DOHH2 (cell line): Measurements from ENCODE around the gene MAZ.

Experiments
- EZH2phosphoT487 ChIP-seq: fragments of 200-600 bp; sonication (generic); IDR thresholded peaks from 2 replicates; pipeline ENCODE4 v1.6.1; 2017; ENCODE audit warnings: borderline replicate concordance, mild to moderate bottlenecking, antibody characterized with exemption, low read length, moderate library complexity, mixed read lengths
- TF ChIP-seq, protein P1 (sequence below): fragments of 200-600 bp; sonication (generic); IDR thresholded peaks from one replicate; pipeline ENCODE4 v1.5.1; 2014; ENCODE audit warnings: antibody characterized with exemption, mild to moderate bottlenecking, low read depth, low read length; ENCODE audit not compliant: poor library complexity, severe bottlenecking

DNA sequence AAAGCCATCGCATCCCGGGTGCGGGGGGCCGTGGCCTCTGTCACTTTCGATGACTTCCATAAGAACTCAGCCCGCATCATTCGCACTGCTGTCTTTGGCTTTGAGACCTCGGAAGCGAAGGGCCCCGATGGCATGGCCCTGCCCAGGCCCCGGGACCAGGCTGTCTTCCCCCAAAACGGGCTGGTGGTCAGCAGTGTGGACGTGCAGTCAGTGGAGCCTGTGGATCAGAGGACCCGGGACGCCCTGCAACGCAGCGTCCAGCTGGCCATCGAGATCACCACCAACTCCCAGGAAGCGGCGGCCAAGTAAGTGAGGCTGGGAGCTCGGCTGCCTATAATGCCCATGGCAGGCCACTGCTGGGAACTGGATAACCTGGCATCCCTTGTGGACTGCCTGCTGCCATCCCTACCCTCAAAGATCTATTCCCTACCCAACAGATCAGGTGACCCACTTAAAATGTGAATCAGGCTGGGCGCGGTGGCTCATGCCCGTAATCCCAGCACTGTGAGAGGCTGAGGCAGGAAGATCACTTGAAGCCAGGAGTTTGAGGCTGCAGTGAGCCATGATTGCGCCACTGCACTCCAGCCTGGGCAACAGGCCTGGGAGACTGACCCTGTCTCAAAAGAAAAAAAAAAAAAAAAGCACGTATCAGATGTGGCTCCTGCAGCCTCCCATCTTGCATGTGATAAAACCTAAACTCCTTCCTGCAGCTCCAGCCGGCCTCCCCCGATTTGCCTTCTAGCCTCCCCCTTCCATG lies 38.4 kb downstream of the MAZ start:
- TF ChIP-seq EZH2phosphoT487, result no peak
- TF ChIP-seq, protein P1, sequence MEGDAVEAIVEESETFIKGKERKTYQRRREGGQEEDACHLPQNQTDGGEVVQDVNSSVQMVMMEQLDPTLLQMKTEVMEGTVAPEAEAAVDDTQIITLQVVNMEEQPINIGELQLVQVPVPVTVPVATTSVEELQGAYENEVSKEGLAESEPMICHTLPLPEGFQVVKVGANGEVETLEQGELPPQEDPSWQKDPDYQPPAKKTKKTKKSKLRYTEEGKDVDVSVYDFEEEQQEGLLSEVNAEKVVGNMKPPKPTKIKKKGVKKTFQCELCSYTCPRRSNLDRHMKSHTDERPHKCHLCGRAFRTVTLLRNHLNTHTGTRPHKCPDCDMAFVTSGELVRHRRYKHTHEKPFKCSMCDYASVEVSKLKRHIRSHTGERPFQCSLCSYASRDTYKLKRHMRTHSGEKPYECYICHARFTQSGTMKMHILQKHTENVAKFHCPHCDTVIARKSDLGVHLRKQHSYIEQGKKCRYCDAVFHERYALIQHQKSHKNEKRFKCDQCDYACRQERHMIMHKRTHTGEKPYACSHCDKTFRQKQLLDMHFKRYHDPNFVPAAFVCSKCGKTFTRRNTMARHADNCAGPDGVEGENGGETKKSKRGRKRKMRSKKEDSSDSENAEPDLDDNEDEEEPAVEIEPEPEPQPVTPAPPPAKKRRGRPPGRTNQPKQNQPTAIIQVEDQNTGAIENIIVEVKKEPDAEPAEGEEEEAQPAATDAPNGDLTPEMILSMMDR, result no peak
